ENCODE results near the gene CCDC170.

The CCDC170 gene

GRCh38 chr6:151618717-151619116 lies 124.9 kb downstream of the CCDC170 start:
- no peak for DNase-seq

- peak; percentile 13 for DNase-seq
Measured at GRCh38 chr6:151620179-151620578, 126.4 kb downstream of the CCDC170 start.

GRCh38 chr6:151624071-151624470 lies 130.3 kb downstream of the CCDC170 start:
- no peak for DNase-seq

- no peak for DNase-seq
Measured at GRCh38 chr6:151624481-151624880, 130.7 kb downstream of the CCDC170 start.

GRCh38 chr6:151624900-151625536 lies 131.2 kb downstream of the CCDC170 start:
- no peak for DNase-seq

GRCh38 chr6:151627689-151628444 lies 134.1 kb downstream of the CCDC170 start:
- DNase-seq, result no peak

- no peak for DNase-seq
Measured at GRCh38 chr6:151629791-151630190, 136.0 kb downstream of the CCDC170 start.

GRCh38 chr6:151630387-151630786 lies 136.6 kb downstream of the CCDC170 start:
- DNase-seq, result no peak

- no peak for DNase-seq
Measured at GRCh38 chr6:151630991-151631655, 137.3 kb downstream of the CCDC170 start.

GRCh38 chr6:151632415-151632987 lies 138.7 kb downstream of the CCDC170 start:
- DNase-seq, result no peak

- DNase-seq, result no peak
Measured at GRCh38 chr6:151633526-151634335, 139.9 kb downstream of the CCDC170 start.

- no peak for DNase-seq
Measured at GRCh38 chr6:151634336-151634720, 140.5 kb downstream of the CCDC170 start.

- DNase-seq, result no peak
Measured at GRCh38 chr6:151635741-151636140, 141.9 kb downstream of the CCDC170 start.

- DNase-seq, result no peak
Measured at GRCh38 chr6:151637814-151638213, 144.0 kb downstream of the CCDC170 start.

- DNase-seq, result no peak
Measured at GRCh38 chr6:151639750-151640149, 145.9 kb downstream of the CCDC170 start.

- no peak for DNase-seq
Measured at GRCh38 chr6:151641028-151641427, 147.2 kb downstream of the CCDC170 start.

- DNase-seq, result no peak
Measured at GRCh38 chr6:151647976-151648639, 154.3 kb downstream of the CCDC170 start.

- no peak for DNase-seq
Measured at GRCh38 chr6:151649835-151650234, 156.0 kb downstream of the CCDC170 start.

GRCh38 chr6:151651639-151652038 lies 157.8 kb downstream of the CCDC170 start:
- no peak for DNase-seq

GRCh38 chr6:151652325-151652724 lies 158.5 kb downstream of the CCDC170 start:
- no peak for DNase-seq

- no peak for DNase-seq
Measured at GRCh38 chr6:151655099-151655498, 161.3 kb downstream of the CCDC170 start.

- no peak for DNase-seq
Measured at GRCh38 chr6:151656392-151656791, 162.6 kb downstream of the CCDC170 start.

Data from NCI-H146 (cell line).